Cerebellar cortex (tissue), 1 donor: ENCODE data around the gene DSCAML1.

Source experiments
- DNase-seq: peaks from one replicate; pipeline ENCODE4 v3.0.0-alpha.2; 2015; ENCODE audit warnings: low spot score

The DSCAML1 gene

DNA sequence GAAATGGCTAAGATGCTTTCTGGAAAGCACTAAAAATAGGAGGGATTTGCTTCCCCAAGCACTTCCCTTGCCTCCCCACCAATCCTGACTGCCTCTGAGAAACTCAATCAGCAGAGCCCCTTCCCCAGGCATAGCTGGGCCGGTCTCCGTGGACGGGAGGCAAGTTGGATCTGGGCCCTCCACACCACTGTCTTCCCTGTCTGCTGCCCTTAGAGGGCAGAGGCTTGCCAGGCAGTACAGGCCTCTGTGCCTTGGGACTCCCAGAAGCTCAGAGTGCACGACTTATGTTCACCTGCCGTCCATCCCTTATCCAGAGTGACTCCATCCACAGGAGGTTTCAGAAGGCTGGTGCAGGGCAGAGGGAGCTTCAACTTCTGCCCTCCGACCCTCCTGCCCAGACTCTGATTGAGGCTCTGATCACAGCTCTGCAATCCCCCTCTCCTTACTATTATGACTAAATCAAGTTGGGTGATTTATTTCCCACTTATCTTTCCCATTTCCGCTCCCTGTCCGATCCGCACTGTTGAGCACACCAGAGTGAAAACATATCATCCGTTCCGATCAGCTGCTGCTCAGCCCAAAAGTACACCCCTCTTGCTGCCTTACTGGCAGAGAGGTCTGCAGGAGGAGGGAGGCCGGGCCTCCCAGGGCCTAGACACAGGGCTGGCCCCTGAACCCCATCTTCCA lies 71.8 kb downstream of the DSCAML1 start:
- no peak for DNase-seq

DNA sequence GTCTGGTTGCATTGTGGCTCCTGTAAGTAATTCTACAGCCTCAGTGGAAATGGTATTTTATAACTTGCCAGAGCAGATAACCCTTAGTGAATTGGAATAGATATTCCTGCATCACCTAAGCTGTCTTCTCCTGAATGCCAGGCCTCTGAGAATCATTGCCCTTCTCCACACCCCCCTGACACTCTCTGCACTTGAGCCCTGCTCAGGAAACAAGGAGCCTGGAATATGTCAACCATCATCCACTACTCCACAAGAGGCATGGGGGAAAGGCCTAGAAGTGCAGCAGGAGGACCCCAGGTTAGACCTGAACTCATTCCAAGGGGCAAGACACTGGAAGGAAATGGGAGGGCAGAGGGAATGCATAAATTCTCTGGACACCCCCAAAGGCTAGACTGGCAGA lies 72.4 kb downstream of the DSCAML1 start:
- no peak for DNase-seq

- DNase-seq: no peak
These were observed 72.9 kb downstream of the DSCAML1 start for GRCh38 chr11:117724104-117724503.

DNA sequence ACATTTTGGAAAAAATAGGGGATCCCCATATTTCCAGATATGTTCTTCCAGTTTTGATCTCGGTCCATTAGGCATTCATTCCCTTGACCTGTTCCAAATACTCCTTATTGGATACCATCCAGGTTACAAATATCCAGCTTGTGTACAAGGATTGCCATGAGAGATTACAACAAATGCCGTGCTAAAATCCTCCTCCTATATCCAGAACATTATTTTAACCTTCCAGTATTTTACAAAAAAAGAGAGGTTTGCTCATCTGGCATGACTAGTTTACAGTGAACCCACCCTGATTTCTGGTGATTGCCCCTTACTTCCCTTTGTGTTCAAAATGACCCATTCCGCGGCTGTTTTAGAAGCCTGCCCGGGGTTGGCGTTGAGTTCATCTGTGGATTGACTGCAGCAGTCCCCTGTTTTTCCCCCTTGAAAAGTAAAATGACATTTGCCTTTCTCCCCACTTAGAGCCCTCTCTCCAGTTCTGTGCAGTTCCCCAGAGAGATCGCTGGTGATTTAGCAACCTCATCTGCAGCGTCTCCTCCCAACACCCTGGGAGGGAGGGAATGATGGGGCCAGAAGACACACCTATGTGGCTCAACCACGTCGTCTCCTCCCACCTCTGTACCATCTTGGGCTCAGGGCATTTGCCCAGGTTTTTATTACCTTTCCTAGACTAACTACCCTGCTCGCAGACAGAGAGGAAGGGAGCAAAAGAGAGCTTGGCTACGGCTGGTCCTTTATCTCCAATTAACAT lies 73.6 kb downstream of the DSCAML1 start:
- peak; percentile 13 for DNase-seq

DNA sequence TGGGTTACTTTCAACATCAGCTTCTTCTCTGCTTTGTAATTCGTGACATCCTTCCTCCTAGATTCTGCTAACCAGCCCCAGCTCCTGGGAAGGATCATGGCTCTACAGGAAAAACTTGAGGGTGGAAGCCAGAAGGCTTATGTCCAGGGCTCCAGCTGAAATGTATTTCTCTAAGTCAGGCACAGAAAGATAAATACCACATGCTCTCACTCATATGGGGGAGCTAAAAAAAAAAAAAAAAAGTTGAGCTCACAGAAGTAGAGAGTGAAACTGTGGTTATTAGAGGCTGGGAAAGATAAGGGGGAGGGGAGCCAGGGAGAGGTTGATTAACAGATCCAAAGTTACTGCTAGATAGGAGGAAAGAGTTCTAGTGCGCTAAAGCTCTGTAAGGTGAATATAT lies 74.9 kb downstream of the DSCAML1 start:
- no peak for DNase-seq

GRCh38 chr11:117720061-117720511 lies 76.9 kb downstream of the DSCAML1 start:
- no peak for DNase-seq

DNA sequence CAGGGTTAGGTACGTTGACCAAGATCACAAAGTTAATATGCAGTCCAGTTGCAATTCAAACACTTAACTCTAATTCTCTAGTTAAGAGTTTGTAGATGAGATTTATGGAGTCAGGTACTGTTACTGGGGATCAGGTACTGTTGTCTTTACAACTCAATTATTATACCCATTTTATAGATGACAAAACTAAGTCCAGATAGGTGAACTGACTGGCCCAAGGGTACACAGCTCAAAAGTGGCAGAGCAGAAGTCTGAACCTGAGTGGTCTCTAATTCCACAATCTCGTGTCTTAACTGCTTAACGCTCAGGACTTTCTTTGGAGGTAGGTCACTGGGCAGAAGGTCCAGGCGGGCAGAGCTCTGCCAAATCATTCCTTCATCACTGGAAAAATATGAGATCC lies 77.5 kb downstream of the DSCAML1 start:
- no peak for DNase-seq

DNA sequence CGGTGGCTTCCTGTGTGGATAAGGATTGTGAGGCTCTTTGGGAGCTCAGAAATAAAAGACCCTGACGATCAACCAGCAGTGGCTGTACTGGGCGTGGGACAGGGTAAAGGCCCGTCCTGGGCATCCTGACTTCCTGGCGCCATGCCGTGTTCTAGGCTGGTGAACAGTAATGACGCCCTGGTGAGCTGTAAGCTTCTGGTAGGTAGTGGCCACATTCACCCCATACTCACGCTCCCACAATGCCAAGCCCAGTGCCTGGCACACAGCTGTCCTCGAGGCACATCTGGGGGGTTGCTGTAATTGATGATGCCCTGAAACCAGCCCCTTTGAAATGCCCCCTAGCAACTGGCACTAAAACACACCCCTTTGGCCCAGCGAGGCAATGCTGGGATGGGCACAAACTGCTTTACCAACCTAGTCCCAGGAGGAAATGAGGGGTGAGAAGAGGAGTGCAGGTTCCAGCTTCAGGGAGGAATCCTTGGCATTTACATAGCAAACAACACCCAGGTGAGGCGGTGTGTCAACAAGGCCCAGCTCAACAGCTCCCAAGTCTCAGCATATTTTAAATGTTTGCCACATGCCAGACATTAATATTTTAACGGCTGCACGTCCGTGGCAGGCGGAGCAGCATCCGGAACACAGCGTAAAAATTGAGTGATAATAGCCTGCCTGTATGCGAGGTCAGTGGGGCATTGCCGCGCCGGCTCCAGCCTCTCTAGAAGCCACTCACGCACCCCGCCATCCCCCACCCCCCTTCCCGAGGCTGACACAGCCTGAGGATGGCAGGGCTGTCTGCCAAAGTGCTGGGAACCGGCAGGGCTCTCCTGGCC lies 79.3 kb downstream of the DSCAML1 start:
- no peak for DNase-seq

GRCh38 chr11:117716521-117717440 lies 80.2 kb downstream of the DSCAML1 start:
- DNase-seq: no peak

DNA sequence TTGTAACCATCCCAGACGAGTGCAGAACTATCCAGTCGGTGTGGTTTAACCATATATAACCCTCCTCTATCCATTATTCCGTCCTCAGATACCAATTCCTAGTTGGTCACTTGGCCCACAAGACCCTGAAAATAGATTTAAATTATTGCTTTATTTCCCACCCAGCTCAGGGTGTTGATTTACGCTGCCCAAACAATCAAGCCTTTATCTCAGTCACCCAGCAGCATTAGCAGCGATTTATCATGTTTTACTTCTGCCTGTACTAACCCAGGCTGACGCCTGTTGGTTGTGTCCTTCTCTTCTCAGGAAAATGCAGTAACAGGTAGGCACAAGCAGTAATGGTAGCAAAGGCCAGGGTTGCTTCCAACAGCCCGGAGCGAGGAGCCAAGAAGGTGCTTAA lies 81.2 kb downstream of the DSCAML1 start:
- no peak for DNase-seq

DNA sequence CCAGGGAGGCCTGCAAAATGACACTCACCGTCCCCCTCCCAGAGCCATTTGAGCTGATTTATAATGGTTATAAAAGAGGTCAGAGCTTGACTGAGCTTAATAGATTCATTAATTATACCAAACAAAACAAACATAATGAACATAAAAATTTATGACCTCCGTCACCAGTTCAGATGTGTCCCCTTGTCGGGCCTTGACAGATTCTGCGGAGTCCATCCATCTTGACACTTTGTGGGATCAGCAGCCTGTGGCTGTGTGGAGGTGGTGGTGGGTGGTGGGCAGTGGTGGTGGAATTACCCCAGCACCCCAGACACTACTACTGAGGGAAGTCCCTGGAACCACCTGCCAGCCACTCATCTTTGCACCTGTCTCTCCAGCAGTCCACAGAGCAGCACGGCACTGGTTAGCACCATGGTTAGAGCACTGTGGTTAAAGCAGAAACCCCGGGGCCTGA lies 83.5 kb downstream of the DSCAML1 start:
- no peak for DNase-seq

GRCh38 chr11:117712530-117712929 lies 84.5 kb downstream of the DSCAML1 start:
- no peak for DNase-seq

DNA sequence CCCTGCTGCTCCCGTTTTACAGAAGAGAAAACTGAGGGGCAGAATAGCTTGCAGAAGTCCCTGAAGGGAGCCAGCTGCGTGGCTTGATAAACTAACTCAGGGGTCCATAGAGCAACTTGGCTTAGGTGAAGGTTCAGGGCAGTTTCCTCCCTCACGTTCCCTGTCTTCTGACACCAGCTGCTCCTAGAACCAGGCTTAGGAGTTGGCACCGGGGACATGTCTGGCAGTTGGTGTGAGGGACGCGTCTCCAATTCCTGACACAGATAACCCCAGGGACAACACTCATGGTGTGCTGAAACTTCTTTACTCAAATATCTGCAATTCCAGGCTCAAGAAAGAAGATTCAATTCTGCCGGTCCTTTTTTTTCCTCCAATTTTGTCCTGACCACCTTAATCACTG lies 85.7 kb downstream of the DSCAML1 start:
- no peak for DNase-seq

DNA sequence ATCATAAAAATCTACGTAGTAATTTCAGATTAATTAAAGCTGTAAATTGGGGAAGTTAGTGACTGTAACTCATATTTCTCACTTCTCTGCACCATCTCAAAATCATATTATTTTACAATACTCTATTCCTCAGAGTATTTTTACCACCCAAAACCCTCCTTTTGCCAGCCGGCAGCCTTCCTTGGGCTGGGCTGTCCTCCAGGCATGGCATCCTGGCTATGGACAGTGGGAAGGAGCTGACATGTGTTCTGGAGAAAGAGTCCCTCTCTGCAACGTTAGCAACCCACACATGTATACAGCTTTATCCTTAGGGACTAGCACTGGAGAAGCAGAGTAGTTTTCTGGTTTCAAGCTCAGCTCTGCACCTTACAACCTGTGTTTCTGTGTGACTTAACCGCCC lies 86.8 kb downstream of the DSCAML1 start:
- no peak for DNase-seq

DNA sequence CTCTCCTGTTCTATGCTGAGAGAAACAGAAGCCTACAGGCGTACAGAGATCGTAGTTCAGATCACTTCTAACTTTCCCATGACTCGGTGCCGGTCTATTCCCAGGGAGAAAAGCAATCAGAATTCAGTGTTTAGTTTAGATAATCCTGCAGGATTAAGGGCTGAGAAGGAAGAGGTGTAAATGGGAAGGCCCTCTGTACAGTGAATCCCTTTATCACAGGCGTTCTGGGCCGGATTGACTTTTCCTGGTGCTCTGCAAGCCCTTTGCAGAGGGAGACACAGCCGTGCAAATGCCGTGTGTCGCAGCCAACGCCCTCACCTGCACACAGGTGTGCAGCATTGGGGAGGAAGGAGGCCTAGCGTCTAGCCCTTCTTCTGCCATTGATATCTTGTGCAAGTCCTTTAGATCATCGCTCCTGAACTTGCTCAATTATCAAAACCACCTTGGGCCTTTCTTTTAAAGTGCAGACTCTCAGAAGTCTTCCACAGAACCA lies 90.6 kb downstream of the DSCAML1 start:
- DNase-seq: no peak

- DNase-seq: no peak
These were observed 91.2 kb downstream of the DSCAML1 start for GRCh38 chr11:117705866-117706265.

- peak; percentile 22 for DNase-seq
These were observed 92.5 kb downstream of the DSCAML1 start for GRCh38 chr11:117704395-117705100.

DNA sequence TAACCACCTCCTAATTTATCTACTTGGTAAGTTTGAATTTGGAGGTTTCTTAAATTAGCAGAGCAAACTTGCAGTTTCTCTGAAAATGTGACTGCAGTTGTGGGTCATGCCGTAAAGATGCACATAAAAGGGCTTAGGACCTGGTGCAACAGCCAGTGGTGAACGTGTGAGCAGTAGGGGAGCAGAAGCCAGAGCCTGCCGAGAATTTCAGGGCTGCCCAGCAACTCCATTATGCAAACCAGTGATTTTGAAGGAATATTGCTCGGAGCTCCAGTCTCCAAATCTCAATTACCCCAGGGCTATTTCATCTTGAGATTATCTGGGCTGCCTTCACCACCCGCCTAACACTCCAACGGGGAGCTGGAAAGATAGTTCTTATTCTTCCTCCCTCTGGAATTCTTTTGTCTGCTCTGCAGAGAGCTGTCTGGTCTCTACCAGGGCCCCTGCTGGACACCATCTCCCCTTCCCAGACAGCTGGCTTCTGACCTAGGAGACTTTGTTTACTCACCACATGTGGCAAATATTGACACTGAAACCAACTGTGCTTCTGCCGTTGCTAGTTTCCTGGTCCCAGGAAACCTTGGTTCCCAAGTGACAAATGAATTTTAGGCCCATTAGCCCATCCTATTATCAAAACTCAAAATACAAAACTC lies 93.9 kb downstream of the DSCAML1 start:
- DNase-seq: no peak

DNA sequence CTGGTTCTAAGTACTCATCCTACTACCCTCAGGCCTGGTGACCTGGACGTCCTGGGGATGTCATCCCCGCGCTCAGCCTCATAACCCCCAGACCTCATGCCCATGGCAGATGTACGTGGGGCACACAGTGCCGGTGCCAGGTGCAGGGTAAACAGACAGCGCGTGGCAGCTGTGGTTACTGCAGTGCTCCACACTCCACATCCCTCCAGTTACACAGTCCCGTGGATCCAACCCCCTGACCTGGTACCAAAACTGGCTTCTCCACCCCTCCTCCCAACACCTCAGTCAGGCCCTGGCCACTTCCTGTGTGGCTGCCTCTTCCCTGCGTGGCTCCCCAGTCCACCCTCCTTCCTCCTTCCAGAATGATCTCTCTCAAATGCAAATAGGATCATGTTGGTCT lies 95.2 kb downstream of the DSCAML1 start:
- DNase-seq: no peak

DNA sequence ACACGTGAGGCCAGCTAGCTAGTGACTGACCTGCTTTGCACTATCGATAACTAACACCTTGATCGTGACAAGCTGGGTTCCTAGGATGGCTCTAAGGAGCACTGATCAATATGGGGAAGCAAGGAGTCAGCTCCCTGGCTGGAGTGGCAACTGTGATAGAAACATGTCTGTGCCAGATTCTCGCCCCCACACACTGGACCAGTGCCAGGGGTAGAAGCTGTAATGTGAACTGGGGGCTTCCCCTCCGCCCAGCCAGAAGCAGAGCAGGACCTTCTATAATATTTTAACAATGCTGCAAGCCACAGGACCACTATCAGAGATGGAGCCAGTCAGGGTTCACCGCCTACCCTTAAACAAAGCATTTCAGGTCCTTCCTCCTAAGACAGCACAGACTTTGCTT lies 96.5 kb downstream of the DSCAML1 start:
- DNase-seq: no peak
